ENCODE data around the gene TBX10. TPM values are rescaled to one million over a fixed set of nuclear protein-coding genes. Genes with fewer than 3 reads are reported as not detected.

TBX10 gene
- polyA plus RNA-seq, 1 of the 3 experiments (the other 2 are of a cell fraction) = not detected

GRCh38 chr11:67689178-67689577, 49.6 kb upstream of the TBX10 start:
- DNase-seq = no peak
- H3F3A ChIP-seq (replicated peaks; ENCODE audit: insufficient read depth) = no peaks in the 10 kb centered on the region
- H3K4me3 ChIP-seq (ENCODE audit: low read depth in 2 of 2, low read length in 1 of 2) = no peak overlapping the region
- peaks cover 16% of the 10 kb centered on the region; the same call in 1 of the 2 replicates for H3K27me3 ChIP-seq (ENCODE audit: insufficient read depth)
- no peak overlapping the region for H2AFZ ChIP-seq (ENCODE audit: low read depth)
- H3K9me2 ChIP-seq = no peaks in the 10 kb centered on the region
- ChIA-PET CTCF (interaction anchor here (1.3 to 2.1 kb wide), 2 partner anchors 30 to 117 kb away, joined by 3 to 6 read pairs; no protein-coding TSS in a partner anchor), POLR2A (no interaction called here)
- H3K36me3 ChIP-seq (replicated peaks in 1 of 2; ENCODE audit: control insufficient read depth in 1 of 2, insufficient read depth in 2 of 2, low read length in 1 of 2) = no peaks in the 10 kb centered on the region
- no peaks in the 10 kb centered on the region for H3K79me2 ChIP-seq (ENCODE audit: insufficient read depth)
- H3K9me3 ChIP-seq = no peaks in the 10 kb centered on the region
- H3K4me1 ChIP-seq (ENCODE audit: control insufficient read depth in 1 of 2, insufficient read depth in 2 of 2, low read depth in 1 of 2, low read length in 1 of 2) = no peaks in the 10 kb centered on the region
- 63% methylated on average over 4 of the region's 4 CpGs for whole genome bisulfite sequencing (ENCODE audit: low lambda C conversion rate)
- no peak overlapping the region for H3K9ac ChIP-seq
- no peaks in the 10 kb centered on the region for H4K20me1 ChIP-seq (ENCODE audit: insufficient read depth)
- H3K27ac ChIP-seq (ENCODE audit: low read depth in 2 of 2, low read length in 1 of 2) = no peak overlapping the region
- no peak overlapping the region for H3K4me2 ChIP-seq
- TF ChIP-seq NFIC (IDR thresholded peaks at IDR 0.05; ENCODE audit: borderline replicate concordance) (no peak), FOSL2 (IDR thresholded peaks at IDR 0.05; ENCODE audit: borderline replicate concordance, low read depth) (no peak), SIN3A (IDR thresholded peaks at IDR 0.05; ENCODE audit: borderline replicate concordance, low read depth, low read length) (no peak), GATA2 (CRISPR knock-in tag; IDR thresholded peaks at IDR 0.05) (no peak), EP300 (IDR thresholded peaks at IDR 0.05; ENCODE audit: borderline replicate concordance in 1 of 2, low read depth in 1 of 2, low read length in 1 of 2) (no peak), JUND (IDR thresholded peaks at IDR 0.05) (no peak), NRF1 (IDR thresholded peaks at IDR 0.05; ENCODE audit: low read depth, low read length) (no peak), MEF2A (IDR thresholded peaks at IDR 0.05; ENCODE audit: borderline replicate concordance, low read depth) (no peak), TAF1 (IDR thresholded peaks at IDR 0.05; ENCODE audit: borderline replicate concordance, low read depth, low read length) (no peak), RFX5 (IDR thresholded peaks at IDR 0.05; ENCODE audit: low read length) (no peak), FOXM1 (IDR thresholded peaks at IDR 0.05; ENCODE audit: low read depth) (no peak), RCOR1 (IDR thresholded peaks at IDR 0.05; ENCODE audit: low read length) (no peak)

- no peaks in the 10 kb centered on the region for H3K79me2 ChIP-seq (ENCODE audit: insufficient read depth)
- H3K4me1 ChIP-seq (ENCODE audit: control insufficient read depth in 1 of 2, insufficient read depth in 2 of 2, low read depth in 1 of 2, low read length in 1 of 2) = no peaks in the 10 kb centered on the region
- TF ChIP-seq MXI1 (IDR thresholded peaks at IDR 0.05; ENCODE audit: low read depth, low read length) = no peak
- no peak for TF ChIP-seq REST (IDR thresholded peaks at IDR 0.05; ENCODE audit: low read depth, low read length)
- TF ChIP-seq GABPA (IDR thresholded peaks at IDR 0.05; ENCODE audit: low read depth) = no peak
- no peak for TF ChIP-seq FOSL2 (IDR thresholded peaks at IDR 0.05; ENCODE audit: borderline replicate concordance, low read depth)
- no peak for TF ChIP-seq ZBTB33 (IDR thresholded peaks at IDR 0.05; ENCODE audit: borderline replicate concordance, low read depth)
- TF ChIP-seq USF1 (IDR thresholded peaks at IDR 0.05; ENCODE audit: borderline replicate concordance, low read depth) = no peak
- no peak for TF ChIP-seq MEF2A (IDR thresholded peaks at IDR 0.05; ENCODE audit: borderline replicate concordance, low read depth)
- TF ChIP-seq FOXJ3 (CRISPR knock-in tag; IDR thresholded peaks at IDR 0.05) = no peak
- no peak for TF ChIP-seq NFIC (IDR thresholded peaks at IDR 0.05; ENCODE audit: borderline replicate concordance)
- no peak for TF ChIP-seq SMC3 (IDR thresholded peaks at IDR 0.05; ENCODE audit: low read depth, low read length)
- TF ChIP-seq MAX (IDR thresholded peaks at IDR 0.05; ENCODE audit: low read depth) = no peak
- no peak for TF ChIP-seq SIN3A (IDR thresholded peaks at IDR 0.05; ENCODE audit: borderline replicate concordance, low read depth, low read length)
- no peak for TF ChIP-seq GATA2 (CRISPR knock-in tag; IDR thresholded peaks at IDR 0.05)
- no peak for TF ChIP-seq ELF1 (IDR thresholded peaks at IDR 0.05)
- TF ChIP-seq YY1 (IDR thresholded peaks at IDR 0.05; ENCODE audit: low read depth) = no peak
- TF ChIP-seq TEAD4 (IDR thresholded peaks at IDR 0.05; ENCODE audit: borderline replicate concordance, insufficient read depth) = no peak
- TF ChIP-seq JUND (IDR thresholded peaks at IDR 0.05) = no peak
- no peak for DNase-seq
- no peaks in the 10 kb centered on the region for H3K36me3 ChIP-seq (replicated peaks in 1 of 2; ENCODE audit: control insufficient read depth in 1 of 2, insufficient read depth in 2 of 2, low read length in 1 of 2)
- ChIA-PET CTCF (no interaction called here), POLR2A (no interaction called here)
- H3K9me2 ChIP-seq = no peaks in the 10 kb centered on the region
- no peak overlapping the region for H2AFZ ChIP-seq (ENCODE audit: low read depth)
- H3K4me3 ChIP-seq (ENCODE audit: low read depth in 2 of 2, low read length in 1 of 2) = no peak overlapping the region
- H3F3A ChIP-seq (replicated peaks; ENCODE audit: insufficient read depth) = no peaks in the 10 kb centered on the region
- H4K20me1 ChIP-seq (ENCODE audit: insufficient read depth) = no peaks in the 10 kb centered on the region
- no peak overlapping the region for H3K27ac ChIP-seq (ENCODE audit: low read depth in 2 of 2, low read length in 1 of 2)
- no peak overlapping the region for H3K9ac ChIP-seq
- H3K27me3 ChIP-seq (ENCODE audit: insufficient read depth) = peaks cover 16% of the 10 kb centered on the region; the same call in 1 of the 2 replicates
- H3K4me2 ChIP-seq = no peak overlapping the region
- no peaks in the 10 kb centered on the region for H3K9me3 ChIP-seq
- 43% methylated on average over 2 of the region's 2 CpGs for WGBS (ENCODE audit: low lambda C conversion rate)
These were observed 48.4 kb upstream of the TBX10 start for GRCh38 chr11:67687986-67688385.
